Measurements from ENCODE around the gene PAX8. TPM values are rescaled to one million over a fixed set of nuclear protein-coding genes. Genes with fewer than 3 reads are reported as not detected.

The PAX8 gene
- total RNA-seq, 1 donor = 2.9 TPM

DNA sequence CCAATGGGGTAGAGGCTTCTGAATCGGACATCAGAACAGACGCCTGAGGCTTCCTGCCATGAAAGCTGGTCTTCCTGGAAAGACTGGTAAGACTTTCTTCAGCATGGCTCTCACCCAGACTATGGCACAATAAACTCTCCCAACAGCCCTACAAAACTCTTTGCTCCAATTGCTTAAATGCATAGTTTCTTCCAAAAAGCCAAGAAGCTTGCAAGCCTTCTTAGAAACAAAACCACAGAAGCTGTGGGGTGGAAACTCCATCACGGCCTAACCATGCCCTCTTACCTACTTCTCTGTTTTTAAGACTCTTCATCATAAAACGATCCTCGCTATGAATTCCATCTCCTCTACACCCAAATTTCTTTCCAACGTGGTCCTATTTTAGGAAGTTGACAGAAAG lies 48.2 kb downstream of the PAX8 start:
- H3K27ac ChIP-seq (ENCODE audit: low read depth, low read length) = no peak overlapping the region
- no peaks in the 10 kb centered on the region for H4K20me1 ChIP-seq (ENCODE audit: insufficient read depth, low read length)
- no peaks in the 10 kb centered on the region for H3K27me3 ChIP-seq (ENCODE audit: insufficient read depth, low read length)
- TF ChIP-seq, protein P1, sequence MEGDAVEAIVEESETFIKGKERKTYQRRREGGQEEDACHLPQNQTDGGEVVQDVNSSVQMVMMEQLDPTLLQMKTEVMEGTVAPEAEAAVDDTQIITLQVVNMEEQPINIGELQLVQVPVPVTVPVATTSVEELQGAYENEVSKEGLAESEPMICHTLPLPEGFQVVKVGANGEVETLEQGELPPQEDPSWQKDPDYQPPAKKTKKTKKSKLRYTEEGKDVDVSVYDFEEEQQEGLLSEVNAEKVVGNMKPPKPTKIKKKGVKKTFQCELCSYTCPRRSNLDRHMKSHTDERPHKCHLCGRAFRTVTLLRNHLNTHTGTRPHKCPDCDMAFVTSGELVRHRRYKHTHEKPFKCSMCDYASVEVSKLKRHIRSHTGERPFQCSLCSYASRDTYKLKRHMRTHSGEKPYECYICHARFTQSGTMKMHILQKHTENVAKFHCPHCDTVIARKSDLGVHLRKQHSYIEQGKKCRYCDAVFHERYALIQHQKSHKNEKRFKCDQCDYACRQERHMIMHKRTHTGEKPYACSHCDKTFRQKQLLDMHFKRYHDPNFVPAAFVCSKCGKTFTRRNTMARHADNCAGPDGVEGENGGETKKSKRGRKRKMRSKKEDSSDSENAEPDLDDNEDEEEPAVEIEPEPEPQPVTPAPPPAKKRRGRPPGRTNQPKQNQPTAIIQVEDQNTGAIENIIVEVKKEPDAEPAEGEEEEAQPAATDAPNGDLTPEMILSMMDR (IDR thresholded peaks at IDR 0.05; ENCODE audit: extremely low read depth, low read depth, low read length) = no peak
- H2AFZ ChIP-seq (ENCODE audit: low read length) = no peak overlapping the region
- H3K4me2 ChIP-seq (ENCODE audit: insufficient read depth, low read length) = no peak overlapping the region
- no peaks in the 10 kb centered on the region for H3K36me3 ChIP-seq (ENCODE audit: insufficient read depth, low read length)
- H3K9me3 ChIP-seq (ENCODE audit: low read depth, low read length) = no peaks in the 10 kb centered on the region
- no peak overlapping the region for H3K4me3 ChIP-seq (ENCODE audit: insufficient read depth, low read length)
- no peaks in the 10 kb centered on the region for H3K79me2 ChIP-seq (ENCODE audit: insufficient read depth, low read length)
- H3K4me1 ChIP-seq (ENCODE audit: insufficient read depth, low read length) = peaks cover under 1% of the 10 kb centered on the region
- DNase-seq (ENCODE audit: insufficient read length, low spot score, missing footprints) = peak; percentile 32

DNA sequence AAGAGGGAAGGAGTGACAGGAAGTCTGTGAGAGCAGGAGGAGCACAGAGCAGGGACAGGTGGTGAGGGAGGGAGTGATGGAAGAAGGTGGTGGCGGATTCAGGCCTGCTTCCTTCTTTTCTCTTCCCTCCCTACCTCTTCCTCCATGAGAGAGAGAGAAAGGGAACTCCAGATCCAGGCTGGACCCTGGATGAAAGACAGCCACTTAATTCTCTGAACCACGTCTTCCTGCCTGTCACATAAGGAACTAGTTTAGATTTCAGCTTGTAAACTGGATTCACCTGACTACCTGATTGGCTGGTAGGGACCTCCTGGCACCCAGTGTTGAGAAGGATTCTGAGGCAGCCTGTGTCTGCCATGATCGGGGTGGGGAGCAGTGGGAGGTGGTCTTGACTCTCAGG lies 48.9 kb downstream of the PAX8 start:
- TF ChIP-seq, protein P1 (IDR thresholded peaks at IDR 0.05; ENCODE audit: extremely low read depth, low read depth, low read length) = no peak
- no peaks in the 10 kb centered on the region for H4K20me1 ChIP-seq (ENCODE audit: insufficient read depth, low read length)
- H3K27ac ChIP-seq (ENCODE audit: low read depth, low read length) = no peak overlapping the region
- no peaks in the 10 kb centered on the region for H3K9me3 ChIP-seq (ENCODE audit: low read depth, low read length)
- H3K4me3 ChIP-seq (ENCODE audit: insufficient read depth, low read length) = no peak overlapping the region
- H3K79me2 ChIP-seq (ENCODE audit: insufficient read depth, low read length) = no peaks in the 10 kb centered on the region
- no peaks in the 10 kb centered on the region for H3K27me3 ChIP-seq (ENCODE audit: insufficient read depth, low read length)
- DNase-seq (ENCODE audit: insufficient read length, low spot score, missing footprints) = no peak
- H3K4me1 ChIP-seq (ENCODE audit: insufficient read depth, low read length) = peaks cover 3% of the 10 kb centered on the region
- no peaks in the 10 kb centered on the region for H3K36me3 ChIP-seq (ENCODE audit: insufficient read depth, low read length)
- H3K4me2 ChIP-seq (ENCODE audit: insufficient read depth, low read length) = no peak overlapping the region
- no peak overlapping the region for H2AFZ ChIP-seq (ENCODE audit: low read length)

DNA sequence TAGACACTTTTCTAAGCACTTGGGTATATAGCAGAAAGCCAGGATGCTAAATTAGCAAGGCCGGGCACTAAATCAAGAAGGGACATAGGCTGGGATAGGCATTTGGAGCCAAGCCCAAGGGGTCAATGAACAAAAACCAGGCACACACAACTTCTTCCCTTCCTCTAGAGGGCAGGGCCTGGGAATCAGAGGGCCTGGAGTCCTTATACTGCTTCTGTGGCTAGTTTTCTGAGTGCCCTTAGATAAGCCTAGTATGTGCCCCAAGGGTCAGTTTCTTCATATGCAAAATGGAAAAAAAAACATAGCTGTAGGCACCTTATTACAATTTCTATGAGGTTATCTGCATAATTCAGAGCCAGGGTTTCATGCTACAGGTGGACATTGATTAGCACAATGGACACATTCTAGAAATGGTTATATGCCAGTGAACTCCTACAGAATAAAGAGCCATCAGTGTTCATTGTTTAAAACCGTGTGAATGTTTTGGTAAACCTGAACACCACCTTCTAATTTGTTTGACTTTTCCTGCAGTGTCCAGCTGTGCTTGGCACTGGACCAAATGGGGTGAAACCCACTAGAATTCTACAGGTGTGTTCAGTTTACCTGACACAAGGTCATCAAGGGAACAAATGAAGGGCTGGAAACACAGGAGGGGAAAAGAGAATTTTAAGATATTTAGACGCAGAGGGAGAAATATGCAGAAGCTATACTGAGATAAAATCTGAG lies 49.6 kb downstream of the PAX8 start:
- TF ChIP-seq, protein P1 (IDR thresholded peaks at IDR 0.05; ENCODE audit: extremely low read depth, low read depth, low read length) = no peak
- peak; percentile 69 for DNase-seq (ENCODE audit: insufficient read length, low spot score, missing footprints)
- peaks cover 3% of the 10 kb centered on the region for H3K4me1 ChIP-seq (ENCODE audit: insufficient read depth, low read length)
- no peaks in the 10 kb centered on the region for H3K36me3 ChIP-seq (ENCODE audit: insufficient read depth, low read length)
- H4K20me1 ChIP-seq (ENCODE audit: insufficient read depth, low read length) = no peaks in the 10 kb centered on the region
- H3K27ac ChIP-seq (ENCODE audit: low read depth, low read length) = no peak overlapping the region
- H2AFZ ChIP-seq (ENCODE audit: low read length) = no peak overlapping the region
- H3K79me2 ChIP-seq (ENCODE audit: insufficient read depth, low read length) = no peaks in the 10 kb centered on the region
- no peaks in the 10 kb centered on the region for H3K9me3 ChIP-seq (ENCODE audit: low read depth, low read length)
- H3K4me2 ChIP-seq (ENCODE audit: insufficient read depth, low read length) = no peak overlapping the region
- H3K4me3 ChIP-seq (ENCODE audit: insufficient read depth, low read length) = no peak overlapping the region
- no peaks in the 10 kb centered on the region for H3K27me3 ChIP-seq (ENCODE audit: insufficient read depth, low read length)

DNA sequence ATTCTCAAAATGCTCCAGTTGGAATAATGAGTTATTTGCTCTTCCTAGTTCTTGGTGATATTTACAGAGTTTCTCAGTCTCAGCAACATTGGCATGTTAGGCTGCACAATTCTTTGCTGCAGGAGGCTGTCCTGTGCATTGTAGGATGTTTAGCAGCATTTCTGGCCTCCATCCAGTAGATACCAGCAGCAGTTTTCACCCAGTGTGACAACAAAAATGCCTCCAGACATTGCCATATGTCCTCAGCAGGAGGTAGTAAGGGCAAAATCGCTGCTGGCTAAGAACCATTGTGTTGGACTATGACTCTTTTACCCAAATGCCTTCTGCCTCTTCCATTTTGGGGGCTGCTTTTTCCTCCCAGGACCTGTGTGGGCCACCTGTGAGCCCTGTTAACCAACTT lies 50.4 kb downstream of the PAX8 start:
- H3K27ac ChIP-seq (ENCODE audit: low read depth, low read length) = no peak overlapping the region
- H4K20me1 ChIP-seq (ENCODE audit: insufficient read depth, low read length) = no peaks in the 10 kb centered on the region
- H3K4me3 ChIP-seq (ENCODE audit: insufficient read depth, low read length) = no peak overlapping the region
- H3K9me3 ChIP-seq (ENCODE audit: low read depth, low read length) = no peaks in the 10 kb centered on the region
- H3K36me3 ChIP-seq (ENCODE audit: insufficient read depth, low read length) = no peaks in the 10 kb centered on the region
- H2AFZ ChIP-seq (ENCODE audit: low read length) = no peak overlapping the region
- no peak overlapping the region for H3K4me2 ChIP-seq (ENCODE audit: insufficient read depth, low read length)
- TF ChIP-seq, protein P1 (IDR thresholded peaks at IDR 0.05; ENCODE audit: extremely low read depth, low read depth, low read length) = no peak
- no peaks in the 10 kb centered on the region for H3K79me2 ChIP-seq (ENCODE audit: insufficient read depth, low read length)
- H3K4me1 ChIP-seq (ENCODE audit: insufficient read depth, low read length) = peaks cover 3% of the 10 kb centered on the region
- no peak for DNase-seq (ENCODE audit: insufficient read length, low spot score, missing footprints)
- no peaks in the 10 kb centered on the region for H3K27me3 ChIP-seq (ENCODE audit: insufficient read depth, low read length)

All from osteoblast (primary cell).